ENCODE measurements around the gene PRCC.
A peak's percentile ranks its signal among the peaks of the same experiment; 100 is the strongest.

PRCC gene

GRCh38 chr1:156744786-156745419, 22.4 kb upstream of the PRCC start:
- H3K9me3 ChIP-seq (ENCODE audit: insufficient read depth, low read length), result no peaks in the 10 kb centered on the region
- peaks cover 40% of the 10 kb centered on the region for H3K4me1 ChIP-seq (ENCODE audit: insufficient read depth, insufficient read length)
- no peak overlapping the region for H3K4me3 ChIP-seq (ENCODE audit: insufficient read length, low read depth)
- no peaks in the 10 kb centered on the region for H3K27me3 ChIP-seq (ENCODE audit: insufficient read depth, insufficient read length)
- peaks cover 64% of the 10 kb centered on the region for H3K36me3 ChIP-seq (ENCODE audit: insufficient read depth, insufficient read length, low read length)
- TF ChIP-seq YY1 (IDR thresholded peaks at IDR 0.05; ENCODE audit: insufficient read depth, insufficient read length) (no peak), ZNF274 (IDR thresholded peaks at IDR 0.05; ENCODE audit: low read depth, low read length) (no peak), SUZ12 (IDR thresholded peaks at IDR 0.05; ENCODE audit: extremely low read depth, insufficient read depth, insufficient read length) (no peak)
- DNase-seq (ENCODE audit: low read depth, low spot score), result no peak
- H3K9ac ChIP-seq (ENCODE audit: insufficient read length, low read depth), result peak overlapping the region; percentile 26

- H3K27me3 ChIP-seq (ENCODE audit: insufficient read depth, insufficient read length), result no peaks in the 10 kb centered on the region
- H3K36me3 ChIP-seq (ENCODE audit: insufficient read depth, insufficient read length, low read length), result peaks cover 68% of the 10 kb centered on the region
- H3K4me3 ChIP-seq (ENCODE audit: insufficient read length, low read depth), result peak overlapping the region; percentile 16
- H3K9me3 ChIP-seq (ENCODE audit: insufficient read depth, low read length), result no peaks in the 10 kb centered on the region
- TF ChIP-seq SUZ12 (IDR thresholded peaks at IDR 0.05; ENCODE audit: extremely low read depth, insufficient read depth, insufficient read length) (no peak), ZNF274 (IDR thresholded peaks at IDR 0.05; ENCODE audit: low read depth, low read length) (no peak), YY1 (IDR thresholded peaks at IDR 0.05; ENCODE audit: insufficient read depth, insufficient read length) (no peak)
- H3K4me1 ChIP-seq (ENCODE audit: insufficient read depth, insufficient read length), result peaks cover 42% of the 10 kb centered on the region
- DNase-seq (ENCODE audit: low read depth, low spot score), result no peak
- H3K9ac ChIP-seq (ENCODE audit: insufficient read length, low read depth), result peak overlapping the region; percentile 71
These were observed 21.5 kb upstream of the PRCC start for GRCh38 chr1:156745881-156746280.

GRCh38 chr1:156746406-156746727, 21.0 kb upstream of the PRCC start:
- H3K9me3 ChIP-seq (ENCODE audit: insufficient read depth, low read length), result no peaks in the 10 kb centered on the region
- H3K4me1 ChIP-seq (ENCODE audit: insufficient read depth, insufficient read length), result peaks cover 42% of the 10 kb centered on the region
- peak overlapping the region; percentile 16 for H3K4me3 ChIP-seq (ENCODE audit: insufficient read length, low read depth)
- no peak for DNase-seq (ENCODE audit: low read depth, low spot score)
- TF ChIP-seq SUZ12 (IDR thresholded peaks at IDR 0.05; ENCODE audit: extremely low read depth, insufficient read depth, insufficient read length) (no peak), YY1 (IDR thresholded peaks at IDR 0.05; ENCODE audit: insufficient read depth, insufficient read length) (no peak), ZNF274 (IDR thresholded peaks at IDR 0.05; ENCODE audit: low read depth, low read length) (no peak)
- peaks cover 68% of the 10 kb centered on the region for H3K36me3 ChIP-seq (ENCODE audit: insufficient read depth, insufficient read length, low read length)
- H3K9ac ChIP-seq (ENCODE audit: insufficient read length, low read depth), result peak overlapping the region; percentile 71
- H3K27me3 ChIP-seq (ENCODE audit: insufficient read depth, insufficient read length), result no peaks in the 10 kb centered on the region

GRCh38 chr1:156746728-156747631, 20.4 kb upstream of the PRCC start:
- H3K27me3 ChIP-seq (ENCODE audit: insufficient read depth, insufficient read length), result no peaks in the 10 kb centered on the region
- H3K4me3 ChIP-seq (ENCODE audit: insufficient read length, low read depth), result peak overlapping the region; percentile 63
- TF ChIP-seq YY1 (IDR thresholded peaks at IDR 0.05; ENCODE audit: insufficient read depth, insufficient read length), result peak; percentile 63
- no peak for TF ChIP-seq ZNF274 (IDR thresholded peaks at IDR 0.05; ENCODE audit: low read depth, low read length)
- TF ChIP-seq SUZ12 (IDR thresholded peaks at IDR 0.05; ENCODE audit: extremely low read depth, insufficient read depth, insufficient read length), result no peak
- H3K9ac ChIP-seq (ENCODE audit: insufficient read length, low read depth), result peak overlapping the region; percentile 97
- H3K4me1 ChIP-seq (ENCODE audit: insufficient read depth, insufficient read length), result peaks cover 42% of the 10 kb centered on the region
- peak; percentile 97 for DNase-seq (ENCODE audit: low read depth, low spot score)
- no peaks in the 10 kb centered on the region for H3K9me3 ChIP-seq (ENCODE audit: insufficient read depth, low read length)
- H3K36me3 ChIP-seq (ENCODE audit: insufficient read depth, insufficient read length, low read length), result peaks cover 64% of the 10 kb centered on the region

- TF ChIP-seq SUZ12 (IDR thresholded peaks at IDR 0.05; ENCODE audit: extremely low read depth, insufficient read depth, insufficient read length) (no peak), ZNF274 (IDR thresholded peaks at IDR 0.05; ENCODE audit: low read depth, low read length) (no peak), YY1 (IDR thresholded peaks at IDR 0.05; ENCODE audit: insufficient read depth, insufficient read length) (no peak)
- Histone ChIP-seq H3K9me3 (ENCODE audit: insufficient read depth, low read length) (no peaks in the 10 kb centered on the region), H3K36me3 (ENCODE audit: insufficient read depth, insufficient read length, low read length) (peaks cover 53% of the 10 kb centered on the region), H3K27me3 (ENCODE audit: insufficient read depth, insufficient read length) (no peaks in the 10 kb centered on the region), H3K4me3 (ENCODE audit: insufficient read length, low read depth) (peak overlapping the region; percentile 38), H3K4me1 (ENCODE audit: insufficient read depth, insufficient read length) (peaks cover 47% of the 10 kb centered on the region), H3K9ac (ENCODE audit: insufficient read length, low read depth) (peak overlapping the region; percentile 94)
- no peak for DNase-seq (ENCODE audit: low read depth, low spot score)
These were observed 19.3 kb upstream of the PRCC start for GRCh38 chr1:156747742-156748669.

- H3K36me3 ChIP-seq (ENCODE audit: insufficient read depth, insufficient read length, low read length), result peaks cover 45% of the 10 kb centered on the region
- peak overlapping the region; percentile 77 for H3K4me3 ChIP-seq (ENCODE audit: insufficient read length, low read depth)
- no peaks in the 10 kb centered on the region for H3K9me3 ChIP-seq (ENCODE audit: insufficient read depth, low read length)
- peaks cover 49% of the 10 kb centered on the region for H3K4me1 ChIP-seq (ENCODE audit: insufficient read depth, insufficient read length)
- DNase-seq (ENCODE audit: low read depth, low spot score), result no peak
- TF ChIP-seq YY1 (IDR thresholded peaks at IDR 0.05; ENCODE audit: insufficient read depth, insufficient read length) (no peak), ZNF274 (IDR thresholded peaks at IDR 0.05; ENCODE audit: low read depth, low read length) (no peak), SUZ12 (IDR thresholded peaks at IDR 0.05; ENCODE audit: extremely low read depth, insufficient read depth, insufficient read length) (no peak)
- H3K27me3 ChIP-seq (ENCODE audit: insufficient read depth, insufficient read length), result no peaks in the 10 kb centered on the region
- H3K9ac ChIP-seq (ENCODE audit: insufficient read length, low read depth), result peak overlapping the region; percentile 94
These were observed 18.5 kb upstream of the PRCC start for GRCh38 chr1:156748670-156749418.
